Adrenal gland (tissue), 12 donors: ENCODE data around the gene KPNA1. TPM values are rescaled to one million over a fixed set of nuclear protein-coding genes. Genes with fewer than 3 reads are reported as not detected.

ENCODE experiments used
- DNase-seq, 7 donors: peaks; one replicate each; pipeline ENCODE4 v3.0.0-alpha.2; 2019 to 2020
- H3K27ac ChIP-seq, 5 donors: fragments of 200-600 bp; sonication (generic) in 4 of 5; 1 replicate in 3 of 5; 2 replicates in 2 of 5; pipeline versions ENCODE4 v1.5.1 to v1.8.0; 2016 to 2020; ENCODE audit warnings: mild to moderate bottlenecking in 1 of 5
- H3K27me3 ChIP-seq: fragments of 200-600 bp; 2 replicates; pipeline ENCODE4 v1.8.0; 2021
- H3K36me3 ChIP-seq, 2 donors: fragments of 200-600 bp; replicated peaks in 1 of 2; 1 replicate in 1 of 2; 2 replicates in 1 of 2; pipeline versions ENCODE4 v1.5.1 to v1.8.0; 2018 to 2022
- H3K4me1 ChIP-seq, 2 donors: fragments of 200-600 bp; replicated peaks in 1 of 2; 1 replicate in 1 of 2; 2 replicates in 1 of 2; pipeline versions ENCODE4 v1.5.1 to v1.8.0; 2018 to 2021
- H3K4me3 ChIP-seq, 4 donors: fragments of 200-600 bp; sonication (generic) in 3 of 4; one replicate each; pipeline ENCODE4 v1.5.1; 2016 to 2018
- H3K9me3 ChIP-seq, 3 donors: fragments of 200-600 bp; sonication (generic) in 1 of 3; replicated peaks in 1 of 3; 1 replicate in 2 of 3; 2 replicates in 1 of 3; pipeline versions ENCODE4 v1.5.1 to v1.8.0; 2016 to 2021
- CTCF ChIP-seq, 6 experiments: fragments of 450-650 bp in 4 of 6; fragments of 200-600 bp in 2 of 6; sonication (generic) in 1 of 6; IDR thresholded peaks; 1 replicate in 5 of 6; 2 replicates in 1 of 6; pipeline versions ENCODE4 v1.5.1 to v1.8.0; 2016 to 2021; ENCODE audit warnings: antibody characterized with exemption in 6 of 6, mild to moderate bottlenecking in 2 of 6, moderate library complexity in 1 of 6
- POLR2A ChIP-seq, 2 donors: fragments of 450-650 bp; IDR thresholded peaks; one replicate each; pipeline ENCODE4 v1.6.1; 2017; ENCODE audit warnings: antibody characterized with exemption in 2 of 2, mild to moderate bottlenecking in 2 of 2, moderate library complexity in 1 of 2
- WGBS, 4 donors: extraction: QIAGEN DNeasy Blood & Tissue Kit in 2 of 4; methylation state at CpG; one replicate each; pipeline versions ENCODE4 v1.1.5 to v1.1.7; 2013 to 2017; 5-methylcytosine and 5-hydroxymethylcytosine counted together
- intact Hi-C, 2 donors: fragments of 100-400 bp; cut with DNase I; formaldehyde crosslinking; loops; one replicate each; pipeline versions ENCODE4 v1.14.1 to v1.15.0; 2022 to 2023
- polyA plus RNA-seq, 3 donors: library from polyadenylated mRNA; stranded (reverse); fragments of 200-250 nt in 2 of 3; fragments of 350-450 nt in 1 of 3; fragmentation: Illumina TruSeq in 1 of 3; extraction: RNeasy Lipid Tissue Mini Kit (QIAGEN cat#74804) in 1 of 3; gene quantifications; one replicate each; pipeline ENCODE4 v1.2.3, GENCODE V29; 2013 to 2014
- total RNA-seq, 9 donors: library from RNA; depleted of rRNA in 4 of 9; stranded (reverse); fragments of >200 nt in 4 of 9; fragments of 120-200 nt in 1 of 9; fragmentation: NEBNext Ultra II Directional in 1 of 9; extraction: Animal tissue kit (Norgen Biotek cat#: 25700) in 1 of 9; gene quantifications; one replicate each; pipeline versions ENCODE4 v1.1.0 to v1.2.4, GENCODE V29; 2013 to 2023
- donor health status: healthy with polysubstance abuse.
- donor health status: Bipolar disorder and iron deficiency.
- donor health status: DM: yes; HTN: yes; CAD: no.
- donor health status: DM: no; HTN: no; CAD: no.
- donor health status: DM: no; HTN: no; CAD: no.
- donor health status: DM: yes; HTN: yes; CAD: no.

The KPNA1 gene
- total and polyA plus RNA-seq, 12 donors = 12.1 to 164 (median 44.0) TPM

DNA sequence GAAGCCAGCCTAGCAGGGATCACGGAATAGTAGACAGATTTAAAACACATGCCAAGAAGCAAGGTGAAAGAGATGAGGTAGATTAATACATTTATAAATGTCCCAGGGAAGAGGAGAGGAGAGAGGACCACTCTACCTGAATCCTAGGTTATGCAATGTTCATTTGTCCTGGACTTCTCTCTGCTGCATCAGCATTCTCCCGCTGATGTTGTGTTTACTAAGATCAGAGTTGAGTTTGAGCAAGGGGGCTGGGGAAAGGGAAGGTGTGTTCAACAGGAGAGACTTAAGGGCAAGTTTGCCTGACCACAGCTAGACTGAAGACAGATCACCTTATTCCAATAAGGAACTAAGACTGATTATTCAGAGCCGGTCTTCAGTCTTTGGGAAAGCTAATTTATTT lies 1.1 kb upstream of the KPNA1 start:
- DNase-seq = no peak
- Histone ChIP-seq H3K4me3 (no peak overlapping the region), H3K36me3 (no peaks in the 10 kb centered on the region), H3K9me3 (no peaks in the 10 kb centered on the region), H3K27me3 (no peaks in the 10 kb centered on the region), H3K27ac (no peak overlapping the region), H3K4me1 (peaks cover 9 to 30% of the 10 kb centered on the region in 2 donors)
- TF ChIP-seq CTCF (IDR thresholded peaks at IDR 0.05) = no peak
- WGBS, 4 donors = 91 to 99% (median 95%) methylated on average over 3 of the region's 3 CpGs
- intact Hi-C loops = no loop called here

- no peak for TF ChIP-seq POLR2A (IDR thresholded peaks at IDR 0.05)
- TF ChIP-seq CTCF (IDR thresholded peaks at IDR 0.05) = no peak
- no peak for DNase-seq
- 33 to 49% (median 35%) methylated on average over 15 to 19 of the region's 19 CpGs for WGBS, 4 donors
- H3K27me3 ChIP-seq = no peaks in the 10 kb centered on the region
- no peaks in the 10 kb centered on the region for H3K36me3 ChIP-seq
- intact Hi-C loops = no loop called here
- peak overlapping the region in 1 of 4 donors; percentile 84 for H3K4me3 ChIP-seq
- H3K9me3 ChIP-seq = peaks cover 0 to 1% (median 0%) of the 10 kb centered on the region in 3 donors
- H3K4me1 ChIP-seq = peaks cover 10 to 36% of the 10 kb centered on the region in 2 donors
- H3K27ac ChIP-seq = peak overlapping the region in 4 of 5 donors; percentile 92 to 100 (median 98)
Observed at GRCh38 chr3:122515020-122515468, 305 bp upstream of the KPNA1 start.

GRCh38 chr3:122513386-122514122 lies 1.2 kb downstream of the KPNA1 start:
- Histone ChIP-seq H3K27ac (peak overlapping the region; percentile 88 to 100 (median 97)), H3K9me3 (peaks cover 0 to 6% (median 0%) of the 10 kb centered on the region in 3 donors), H3K27me3 (no peaks in the 10 kb centered on the region), H3K4me3 (peak overlapping the region in 2 of 4 donors; percentile 84 to 92), H3K36me3 (no peaks in the 10 kb centered on the region), H3K4me1 (peaks cover 11 to 43% of the 10 kb centered on the region in 2 donors)
- TF ChIP-seq CTCF (IDR thresholded peaks at IDR 0.05) = no peak
- TF ChIP-seq POLR2A (IDR thresholded peaks at IDR 0.05) = no peak
- DNase-seq = no peak
- WGBS, 4 donors = 7 to 11% (median 9%) methylated on average over 19 of the region's 19 CpGs
- intact Hi-C loops = no loop called here

- Histone ChIP-seq H3K27me3 (no peaks in the 10 kb centered on the region), H3K27ac (no peak overlapping the region), H3K4me1 (peaks cover 13 to 43% of the 10 kb centered on the region in 2 donors), H3K9me3 (peaks cover 0 to 6% (median 0%) of the 10 kb centered on the region in 3 donors), H3K4me3 (no peak overlapping the region), H3K36me3 (no peaks in the 10 kb centered on the region)
- no peak for DNase-seq
- WGBS, 4 donors = 90 to 93% (median 92%) methylated on average over 15 of the region's 15 CpGs
- TF ChIP-seq CTCF (IDR thresholded peaks at IDR 0.05) (no peak), POLR2A (IDR thresholded peaks at IDR 0.05) (no peak)
- intact Hi-C loops = no loop called here
Observed at GRCh38 chr3:122512284-122512683, 2.5 kb downstream of the KPNA1 start.
